AG20443 (cell line): ENCODE results near the gene SOD1.
A peak's percentile ranks its signal among the peaks of the same experiment; 100 is the strongest.
"Not testable (repeated sequence)": the region's sequence is repeated elsewhere in the genome, so short reads cannot be mapped to it uniquely, and the experiment has no call there.

Experiments used
- DNase-seq: peaks from one replicate; pipeline ENCODE4 v3.0.0; 2012; ENCODE audit warnings: low spot score, mixed read lengths

Gene SOD1

DNA sequence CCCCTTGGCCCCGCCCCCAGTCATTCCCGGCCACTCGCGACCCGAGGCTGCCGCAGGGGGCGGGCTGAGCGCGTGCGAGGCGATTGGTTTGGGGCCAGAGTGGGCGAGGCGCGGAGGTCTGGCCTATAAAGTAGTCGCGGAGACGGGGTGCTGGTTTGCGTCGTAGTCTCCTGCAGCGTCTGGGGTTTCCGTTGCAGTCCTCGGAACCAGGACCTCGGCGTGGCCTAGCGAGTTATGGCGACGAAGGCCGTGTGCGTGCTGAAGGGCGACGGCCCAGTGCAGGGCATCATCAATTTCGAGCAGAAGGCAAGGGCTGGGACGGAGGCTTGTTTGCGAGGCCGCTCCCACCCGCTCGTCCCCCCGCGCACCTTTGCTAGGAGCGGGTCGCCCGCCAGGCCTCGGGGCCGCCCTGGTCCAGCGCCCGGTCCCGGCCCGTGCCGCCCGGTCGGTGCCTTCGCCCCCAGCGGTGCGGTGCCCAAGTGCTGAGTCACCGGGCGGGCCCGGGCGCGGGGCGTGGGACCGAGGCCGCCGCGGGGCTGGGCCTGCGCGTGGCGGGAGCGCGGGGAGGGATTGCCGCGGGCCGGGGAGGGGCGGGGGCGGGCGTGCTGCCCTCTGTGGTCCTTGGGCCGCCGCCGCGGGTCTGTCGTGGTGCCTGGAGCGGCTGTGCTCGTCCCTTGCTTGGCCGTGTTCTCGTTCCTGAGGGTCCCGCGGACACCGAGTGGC, at the start of gene SOD1:
Gene SOD1 (plus strand): TSS at position 158 of the 723 bp plus-strand sequence. CDS start 77 bp downstream, at position 235.
- peak; percentile 99 for DNase-seq

DNA sequence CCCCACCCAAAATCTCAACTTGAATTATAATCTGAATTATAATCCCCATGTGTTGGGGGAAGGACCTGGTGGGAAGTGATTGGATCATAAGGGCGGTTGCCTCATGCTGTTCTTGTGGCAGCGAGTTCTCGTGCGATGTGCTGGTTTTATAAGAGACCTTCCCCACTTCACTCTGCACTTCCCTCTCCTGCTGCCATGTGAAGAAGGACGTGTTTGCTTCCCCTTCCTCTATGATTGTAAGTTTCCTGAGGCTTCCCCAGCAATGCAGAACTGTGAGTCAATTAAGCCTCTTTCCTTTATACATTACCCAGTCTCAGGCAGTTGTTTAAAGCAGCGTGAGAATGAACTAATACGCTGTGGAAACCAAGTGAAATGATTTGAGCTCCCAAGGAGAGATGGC, 48.0 kb upstream of the SOD1 start:
- DNase-seq: no peak

DNA sequence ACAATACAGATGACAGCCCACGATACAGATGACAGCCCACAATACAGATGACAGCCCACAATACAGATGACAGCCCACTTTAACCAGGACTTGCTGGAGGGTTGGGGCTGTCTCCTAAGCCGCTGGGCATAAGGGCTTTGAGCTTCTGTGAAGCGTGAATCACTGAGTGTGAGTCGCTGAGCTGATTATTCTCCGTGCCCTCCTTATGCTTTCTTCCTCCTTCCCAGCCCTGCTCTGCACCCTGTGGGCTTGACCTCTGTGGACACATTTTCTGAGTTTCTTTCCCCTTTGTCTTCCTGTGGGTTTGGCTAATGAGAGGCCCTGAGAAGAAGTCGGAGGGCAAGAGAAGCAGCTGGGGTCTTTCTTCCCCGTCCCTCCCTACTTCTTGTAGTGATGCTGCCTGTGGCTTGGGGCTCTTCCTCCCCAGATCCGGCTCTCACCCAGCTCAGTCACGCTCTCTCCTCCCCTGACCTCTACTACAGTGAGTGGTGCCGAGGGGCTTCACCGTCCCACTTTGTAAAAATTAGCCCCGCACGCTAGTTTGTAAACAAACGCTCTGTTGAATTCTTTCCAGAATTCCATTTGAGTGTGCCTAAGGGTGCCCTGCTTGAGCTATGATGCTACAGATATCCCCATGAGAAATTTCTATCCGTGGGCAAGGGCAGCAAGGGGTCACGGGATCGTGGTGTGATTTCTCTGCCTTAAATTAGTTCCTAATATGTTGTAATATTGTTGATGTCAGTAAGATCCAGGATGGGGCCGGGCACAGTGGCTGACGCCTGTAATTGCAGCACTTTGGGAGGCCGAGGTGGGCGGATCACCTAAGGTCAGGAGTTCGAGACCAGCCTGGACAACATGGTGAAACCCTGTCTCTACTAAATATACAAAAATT, 46.4 kb upstream of the SOD1 start:
- DNase-seq: peak; percentile 37

DNA sequence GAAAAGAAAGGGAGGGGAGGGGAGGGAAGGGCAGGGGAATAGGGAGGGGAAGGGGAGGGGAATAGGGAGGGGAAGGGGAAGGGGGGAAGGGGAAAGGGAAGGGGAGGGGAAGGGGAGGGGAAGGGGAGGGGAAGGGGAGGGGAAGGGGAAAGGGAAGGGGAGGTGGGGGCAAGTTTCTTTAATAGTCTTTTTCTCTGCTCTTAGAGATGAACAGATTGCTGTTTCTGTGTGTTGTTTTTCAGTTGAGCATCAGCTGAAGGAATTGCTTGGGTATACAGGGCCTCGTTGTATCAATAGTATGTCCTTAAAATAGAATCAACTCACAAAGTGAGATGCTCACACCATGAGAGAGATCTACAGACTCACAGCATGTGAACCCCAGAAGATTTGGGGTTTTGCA, 44.8 kb upstream of the SOD1 start:
- no peak for DNase-seq

DNA sequence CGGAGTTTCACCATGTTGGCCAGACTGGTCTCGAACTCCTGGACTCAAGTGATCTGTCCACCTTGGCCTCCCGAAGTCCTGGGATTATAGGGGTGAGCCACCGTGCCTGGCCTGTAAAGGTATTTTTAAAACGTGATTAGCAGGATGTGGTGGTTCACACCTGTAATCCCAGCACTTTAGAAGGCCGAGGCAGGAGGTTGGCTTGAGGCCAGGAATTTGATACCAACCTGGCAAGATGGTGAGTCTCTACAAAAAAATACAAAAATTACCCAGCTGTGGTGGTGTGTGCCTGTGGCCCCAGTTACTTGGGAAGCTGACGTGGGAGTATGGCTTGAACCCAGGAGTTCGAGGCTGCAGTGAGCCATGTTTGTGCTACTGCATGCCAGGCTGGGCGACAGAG, 43.3 kb upstream of the SOD1 start:
- DNase-seq: no peak

DNA sequence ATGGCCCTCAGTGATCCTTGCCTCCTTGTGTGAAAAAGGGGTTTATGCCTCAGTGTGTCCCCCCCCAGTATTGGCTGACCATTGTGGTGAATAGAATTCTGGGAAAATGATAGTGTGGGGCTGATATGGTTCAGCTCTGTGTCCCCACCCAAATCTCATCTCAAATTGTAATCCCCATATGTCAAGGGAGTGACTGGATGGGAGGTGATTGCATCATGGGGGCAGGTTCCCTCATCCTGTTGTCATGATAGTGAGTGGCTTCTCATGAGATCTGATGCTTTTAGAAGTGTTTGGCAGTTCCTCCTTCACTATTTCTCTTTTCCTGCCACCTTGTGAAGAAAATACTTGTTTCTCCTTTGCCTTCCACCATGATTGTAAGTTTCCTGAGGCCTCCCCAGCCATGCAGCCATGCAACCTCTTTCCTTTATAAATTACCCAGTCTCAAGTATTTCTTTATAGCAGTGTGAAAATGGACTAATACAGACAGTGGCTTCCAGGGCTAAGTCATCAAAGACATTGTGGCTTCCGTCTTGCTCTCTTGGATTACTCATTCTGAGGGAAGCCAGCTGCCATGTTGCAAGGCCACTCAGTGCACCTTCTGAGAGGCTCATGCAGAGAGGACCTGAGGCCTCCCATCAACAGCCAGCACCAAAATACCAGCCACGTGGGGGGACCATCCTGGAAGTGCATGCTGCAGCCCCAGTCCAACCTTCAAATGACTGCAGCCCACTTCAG, 40.6 kb upstream of the SOD1 start:
- DNase-seq: no peak

DNA sequence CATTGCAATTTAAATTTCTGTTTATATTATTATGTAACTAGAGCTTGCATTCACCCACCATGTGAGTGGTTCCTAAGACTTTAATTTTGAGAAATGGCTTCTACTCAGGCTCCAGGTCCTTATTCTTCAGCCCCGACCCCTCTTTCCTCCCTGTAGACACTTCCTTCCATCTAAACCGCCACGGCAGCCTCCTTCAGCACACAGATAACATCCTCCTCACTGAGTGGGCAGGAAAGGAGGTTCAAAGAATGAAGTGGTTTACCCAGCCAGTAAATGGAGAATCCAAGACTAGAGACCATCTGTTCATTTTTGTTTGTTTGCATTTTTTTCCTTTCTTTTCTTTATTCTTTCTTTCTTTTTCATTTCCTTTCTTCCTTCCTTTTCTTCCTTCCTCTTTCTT, 37.1 kb upstream of the SOD1 start:
- no peak for DNase-seq

DNA sequence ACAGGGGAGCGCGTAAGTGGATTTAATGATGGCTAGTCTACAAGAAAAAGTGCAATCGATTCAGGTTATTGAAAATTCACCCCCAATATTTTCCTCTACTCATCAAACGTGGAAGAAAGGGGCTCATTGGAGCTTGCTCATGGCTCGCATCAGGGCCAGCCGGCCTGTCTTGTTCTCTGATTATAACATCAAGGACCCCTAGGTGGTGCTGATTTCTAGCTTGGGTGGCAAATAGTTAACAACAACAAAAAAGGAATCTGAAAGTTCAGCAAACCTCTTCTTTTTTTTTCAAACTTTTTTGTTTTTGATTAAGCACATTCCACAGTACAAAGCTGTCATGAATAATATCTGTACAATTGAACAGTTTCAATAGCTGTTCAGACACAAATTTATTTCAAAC, 35.8 kb upstream of the SOD1 start:
- no peak for DNase-seq

DNA sequence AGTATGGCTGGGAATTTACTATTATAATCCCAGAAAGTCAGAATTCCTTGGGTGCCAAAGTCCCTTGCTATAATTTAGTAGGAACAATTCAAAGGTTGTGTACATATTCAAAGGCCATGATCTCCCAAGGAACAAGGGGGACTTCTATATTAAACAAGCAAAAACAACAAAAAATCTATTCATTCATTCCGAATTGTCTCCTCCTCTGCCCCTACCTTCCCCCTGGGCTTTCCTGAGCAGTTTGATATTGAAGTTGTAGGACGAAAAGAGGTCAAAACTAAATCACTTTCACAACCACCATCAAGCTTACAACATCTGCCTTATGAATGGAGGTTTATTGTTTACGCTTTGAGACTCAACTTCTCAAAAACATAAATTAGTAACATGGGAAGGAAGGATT, 35.3 kb upstream of the SOD1 start:
- no peak for DNase-seq

DNA sequence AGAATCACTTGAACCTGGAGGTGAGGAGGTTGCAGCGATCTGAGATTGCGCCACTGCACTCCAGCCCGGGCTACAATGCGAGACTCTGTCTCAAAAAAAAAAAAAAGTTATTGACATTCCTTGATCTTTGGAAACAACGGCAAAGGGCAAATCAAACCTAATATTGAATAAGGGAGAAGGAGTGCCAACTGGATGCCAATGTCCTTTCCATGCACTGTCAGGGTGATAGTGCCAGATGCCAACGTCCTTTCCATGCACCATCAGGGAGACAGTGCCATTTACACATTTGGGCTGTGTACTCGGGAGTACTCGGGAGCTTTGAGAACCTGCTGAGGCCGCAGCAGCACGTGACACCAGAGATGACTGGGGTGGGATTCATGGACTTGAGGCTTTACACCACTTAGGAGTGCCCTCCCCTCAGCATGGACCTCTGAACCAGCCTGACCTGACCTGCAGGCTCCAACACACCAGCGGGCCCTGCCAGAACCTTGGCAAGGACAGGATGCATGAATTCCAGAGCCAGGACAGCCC, 34.5 kb upstream of the SOD1 start:
- DNase-seq: no peak

DNA sequence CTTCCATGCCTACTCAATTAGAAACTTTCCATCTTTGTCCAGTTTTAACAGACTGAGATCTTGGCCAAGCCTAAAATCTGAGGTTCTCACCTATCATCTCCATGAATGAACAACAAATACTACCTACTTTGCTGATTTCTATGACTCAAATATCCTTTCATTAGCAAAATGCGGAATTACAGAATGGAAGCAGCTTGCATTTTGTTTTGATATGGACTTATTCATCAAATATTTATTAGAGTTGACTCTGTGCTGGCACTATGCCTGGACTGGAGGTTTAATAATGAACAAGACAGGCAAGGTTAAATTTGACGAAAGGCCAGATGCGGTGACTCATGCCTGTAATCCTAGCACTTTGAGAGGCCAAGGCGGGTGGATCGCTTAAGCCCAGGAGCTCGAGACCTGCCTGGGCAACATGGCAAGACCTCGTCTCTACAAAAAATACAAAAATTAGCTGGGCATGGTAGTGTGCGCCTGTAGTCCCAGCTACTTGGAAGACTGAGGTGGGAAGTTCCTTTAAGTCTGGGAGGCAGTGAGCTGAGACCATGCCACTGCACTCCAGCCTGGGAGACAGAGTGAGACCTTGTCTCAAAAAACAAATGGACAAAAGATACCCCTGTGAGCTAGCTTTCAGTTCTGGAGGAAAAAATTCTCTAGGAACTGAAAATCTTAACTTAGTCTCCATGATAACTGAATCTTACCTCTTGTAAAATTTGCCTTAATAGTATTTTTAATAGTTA, 29.4 kb upstream of the SOD1 start:
- DNase-seq: no peak

DNA sequence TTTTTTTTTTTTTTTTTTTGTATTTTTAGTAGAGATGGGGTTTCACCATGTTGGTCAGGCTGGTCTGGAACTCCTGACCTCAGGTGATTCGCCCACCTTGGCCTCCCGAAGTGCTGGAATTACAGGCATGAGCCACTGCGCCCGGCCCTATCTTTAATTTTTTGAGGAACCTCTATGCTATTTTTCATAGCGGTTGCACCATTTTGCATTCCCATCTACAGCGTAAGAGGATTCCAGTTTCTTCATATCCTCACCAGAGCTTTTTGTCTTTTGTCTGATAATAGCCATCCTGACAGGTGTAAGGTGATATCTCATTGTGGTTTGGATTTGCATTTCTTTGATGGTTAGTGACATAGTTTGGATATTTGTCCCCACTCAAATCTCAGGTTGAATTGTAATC, 27.6 kb upstream of the SOD1 start:
- DNase-seq: not testable (repeated sequence)

DNA sequence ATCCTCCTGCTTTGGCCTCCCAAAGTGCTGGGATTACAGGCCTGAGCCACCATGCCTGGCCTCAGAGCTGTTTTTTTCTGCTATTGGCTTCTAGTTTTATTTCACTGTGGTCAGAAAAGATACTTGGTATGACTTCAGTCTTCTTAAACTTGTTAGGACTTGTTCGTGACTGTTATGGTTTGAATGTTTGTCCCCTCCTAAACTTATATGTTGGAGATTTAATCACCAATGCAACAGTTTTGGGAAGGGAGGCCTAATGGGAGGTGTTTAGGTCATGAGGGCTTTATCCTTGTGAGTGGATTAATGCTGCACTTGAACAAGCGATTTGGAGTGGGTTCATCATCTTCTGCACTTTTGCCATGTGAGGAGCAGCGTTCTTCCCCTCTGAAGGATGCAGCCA, 24.5 kb upstream of the SOD1 start:
- DNase-seq: no peak

DNA sequence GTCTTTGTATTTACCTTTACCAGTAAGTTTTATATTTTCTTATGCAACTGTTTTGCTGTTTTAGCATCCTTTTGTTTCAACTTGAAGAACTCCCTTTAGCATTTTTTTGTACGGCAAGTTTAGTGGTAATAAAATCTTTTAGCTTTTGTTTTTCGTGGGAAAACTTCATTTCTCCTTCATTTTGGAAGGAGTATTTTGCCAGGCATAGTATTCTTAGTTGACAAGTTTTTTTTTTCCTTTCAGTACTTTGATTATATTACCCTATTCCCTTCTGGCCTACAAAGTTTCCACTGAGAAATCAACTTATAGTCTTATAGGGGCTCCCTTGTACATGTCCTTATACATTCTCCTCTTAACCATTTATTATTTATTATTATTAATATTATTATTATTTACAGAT, 22.6 kb upstream of the SOD1 start:
- no peak for DNase-seq

DNA sequence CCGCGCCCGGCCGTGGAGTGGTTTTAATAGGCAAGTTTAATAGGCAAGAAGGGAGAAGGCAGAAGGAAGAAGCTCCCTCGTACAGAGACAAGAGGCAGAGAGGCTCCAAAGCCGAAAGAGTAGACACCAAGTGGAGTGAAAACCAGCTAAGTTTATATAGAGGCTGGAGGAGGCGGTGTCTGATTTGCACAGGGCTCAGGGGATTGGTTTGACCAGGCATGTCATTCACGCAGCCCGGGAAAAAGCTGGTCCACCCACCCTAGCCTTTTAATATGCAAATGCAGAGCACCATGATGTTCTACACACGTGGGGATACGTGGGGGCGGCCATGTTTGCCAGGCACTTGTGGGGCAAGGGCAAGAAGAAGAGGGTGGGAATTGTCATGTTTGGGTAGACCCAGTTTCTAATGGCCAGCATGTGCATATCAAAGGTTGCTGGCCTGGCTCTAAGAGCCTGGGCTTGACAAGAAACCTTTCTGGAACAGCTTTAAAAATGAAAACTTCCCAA, 18.0 kb upstream of the SOD1 start:
- no peak for DNase-seq

DNA sequence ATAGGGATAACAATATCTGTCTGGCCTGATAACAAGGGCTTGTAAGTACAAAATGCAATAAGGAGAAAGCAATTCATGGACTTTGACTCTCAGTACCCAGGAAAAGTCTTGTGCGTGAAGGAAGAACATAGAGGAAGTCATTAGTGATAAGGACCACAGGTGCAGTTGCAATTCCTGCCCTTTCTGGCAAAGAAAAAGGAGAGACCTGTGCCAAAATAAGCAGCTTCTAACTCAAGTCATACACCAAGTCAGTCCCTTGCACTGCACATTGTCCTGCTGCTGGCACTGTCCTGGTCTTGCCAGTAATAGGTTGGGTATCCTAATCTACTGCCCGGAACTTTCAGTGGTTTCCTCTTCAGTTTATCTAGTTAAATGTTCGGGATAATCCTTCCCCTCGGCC, 14.8 kb upstream of the SOD1 start:
- no peak for DNase-seq

DNA sequence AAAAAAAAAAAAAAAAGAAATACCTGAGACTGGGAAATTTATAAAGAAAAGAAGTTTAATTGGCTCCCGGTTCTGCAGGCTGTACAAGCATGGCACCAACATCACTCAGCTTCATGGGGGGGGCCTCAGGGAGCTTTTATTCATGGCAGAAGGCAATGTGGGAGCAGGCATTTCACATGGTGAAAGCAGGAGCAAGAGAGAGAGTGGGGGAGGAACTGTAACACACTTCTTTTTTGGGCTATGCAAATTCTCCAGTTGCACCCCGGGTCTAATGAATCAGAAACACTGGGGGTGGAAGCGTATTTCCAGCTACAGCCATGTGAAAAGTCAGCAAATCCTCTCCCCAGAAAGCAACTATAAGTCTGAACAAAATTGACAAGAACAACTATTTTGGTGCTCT, 11.8 kb upstream of the SOD1 start:
- DNase-seq: no peak

DNA sequence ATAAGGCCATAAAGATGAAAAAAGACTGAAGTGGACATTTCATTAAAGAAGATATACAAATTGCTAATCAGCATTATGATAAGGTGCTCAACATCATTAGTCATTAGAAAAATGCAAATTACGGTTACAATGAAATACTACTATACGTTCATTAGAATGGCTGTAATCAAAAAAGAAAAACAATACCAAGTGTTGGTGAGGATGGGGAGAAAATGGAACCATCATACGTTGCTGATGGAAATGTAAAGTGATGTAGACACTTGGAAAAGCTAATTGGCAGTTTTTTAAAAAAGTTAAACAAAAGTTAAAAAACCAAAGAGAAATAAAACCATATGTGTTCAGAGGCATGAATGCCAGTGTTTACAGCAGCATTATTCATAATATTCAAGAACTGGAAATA, 8.6 kb upstream of the SOD1 start:
- DNase-seq: no peak

DNA sequence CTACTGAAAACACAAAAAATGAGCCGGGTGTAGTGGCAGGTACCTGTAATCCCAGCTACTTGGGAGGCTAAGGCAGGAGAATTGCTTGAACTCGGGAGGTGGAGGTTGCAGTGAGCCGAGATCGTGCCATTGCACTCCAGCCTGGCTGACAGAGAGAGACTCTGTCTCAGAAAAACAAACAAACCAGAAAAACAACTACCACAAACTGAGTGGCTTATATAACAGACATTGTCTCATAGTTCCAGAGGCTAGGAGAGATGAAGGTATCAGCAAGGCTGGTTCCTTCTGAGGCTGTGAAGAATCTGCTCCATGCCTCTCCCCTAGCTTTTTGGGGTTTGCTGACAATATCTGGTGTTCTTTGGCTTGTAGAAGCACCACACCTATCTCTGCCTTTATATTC, 8.0 kb upstream of the SOD1 start:
- DNase-seq: not testable (repeated sequence)

DNA sequence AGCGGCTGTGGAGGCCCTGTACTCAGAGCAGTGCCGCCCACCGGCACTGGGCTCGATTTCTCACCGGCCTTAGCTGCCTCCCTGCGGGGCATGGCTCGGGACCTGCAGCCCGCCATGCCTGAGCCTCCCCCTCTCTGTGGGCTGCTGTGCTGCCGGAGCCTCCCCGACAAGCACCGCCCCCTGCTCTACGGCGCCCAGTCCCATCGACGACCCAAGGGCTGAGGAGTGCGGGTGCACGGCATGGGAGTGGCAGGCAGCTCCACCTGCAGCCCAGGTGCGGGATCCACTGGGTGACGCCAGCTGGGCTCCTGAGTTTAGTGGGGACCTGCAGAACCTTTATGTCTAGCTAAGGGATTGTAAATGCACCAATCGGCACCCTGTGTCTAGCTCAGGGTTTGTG, 5.2 kb upstream of the SOD1 start:
- no peak for DNase-seq

DNA sequence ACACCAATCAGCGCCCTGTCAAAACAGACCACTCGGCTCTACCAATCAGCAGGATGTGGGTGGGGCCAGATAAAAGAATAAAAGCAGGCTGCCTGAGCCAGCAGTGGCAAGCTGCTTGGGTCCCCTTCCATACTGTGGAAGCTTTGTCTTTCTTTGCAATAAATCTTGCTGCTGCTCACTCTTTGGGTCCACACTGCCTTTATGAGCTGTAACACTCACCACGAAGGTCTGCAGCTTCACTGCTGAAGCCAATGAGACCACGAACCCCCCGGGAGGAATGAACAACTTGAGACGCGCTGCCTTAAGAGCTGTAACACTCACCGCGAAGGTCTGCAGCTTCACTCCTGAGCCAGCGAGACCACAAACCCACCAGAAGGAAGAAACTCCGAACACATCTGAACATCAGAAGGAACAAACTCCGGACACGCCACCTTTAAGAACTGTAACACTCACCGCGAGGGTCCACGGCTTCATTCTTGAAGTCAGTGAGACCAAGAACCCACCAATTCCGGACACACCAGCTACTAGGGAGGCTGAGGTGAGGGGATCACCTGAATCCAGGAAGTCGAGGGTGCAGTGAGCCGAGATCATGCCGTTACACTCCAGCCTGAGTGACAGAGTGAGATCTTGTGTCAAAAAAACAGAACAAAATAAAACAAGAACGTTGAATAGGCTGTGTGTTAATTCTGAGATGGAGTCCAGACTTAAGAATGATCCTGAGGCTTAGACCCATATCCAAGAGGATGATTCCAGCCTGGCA, 4.5 kb upstream of the SOD1 start:
- not testable (repeated sequence) for DNase-seq
